ENCODE measurements around the gene CRACR2A.

The CRACR2A gene

DNA sequence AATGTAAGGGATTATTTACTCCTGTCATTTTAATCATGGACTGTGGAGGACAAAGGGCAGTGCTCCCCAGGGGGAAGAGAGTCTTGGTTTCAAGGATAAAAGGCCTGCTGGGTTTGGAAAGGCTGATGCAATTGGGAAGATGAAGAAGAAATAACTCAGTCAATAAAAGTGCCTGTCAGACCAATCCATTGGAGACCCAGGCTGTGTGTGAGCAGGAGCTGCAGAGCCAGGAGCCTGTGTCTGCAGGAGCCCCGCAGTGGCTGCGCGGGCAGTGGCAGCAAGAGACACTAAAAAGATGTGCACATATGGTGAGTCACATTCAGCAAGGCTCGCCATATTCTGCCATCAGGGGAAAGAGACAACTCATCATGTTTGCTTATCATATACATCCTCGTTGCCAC lies 90.4 kb downstream of the CRACR2A start:
- in situ Hi-C loops (cut with HindIII; ENCODE audit: low sequenced_read_pairs): no loop called here
- DNase-seq (ENCODE audit: low read depth, low spot score): peak; percentile 16
- no peak overlapping the region for H3K4me3 ChIP-seq (ENCODE audit: low read depth, low read length)
- TF ChIP-seq, protein P1, sequence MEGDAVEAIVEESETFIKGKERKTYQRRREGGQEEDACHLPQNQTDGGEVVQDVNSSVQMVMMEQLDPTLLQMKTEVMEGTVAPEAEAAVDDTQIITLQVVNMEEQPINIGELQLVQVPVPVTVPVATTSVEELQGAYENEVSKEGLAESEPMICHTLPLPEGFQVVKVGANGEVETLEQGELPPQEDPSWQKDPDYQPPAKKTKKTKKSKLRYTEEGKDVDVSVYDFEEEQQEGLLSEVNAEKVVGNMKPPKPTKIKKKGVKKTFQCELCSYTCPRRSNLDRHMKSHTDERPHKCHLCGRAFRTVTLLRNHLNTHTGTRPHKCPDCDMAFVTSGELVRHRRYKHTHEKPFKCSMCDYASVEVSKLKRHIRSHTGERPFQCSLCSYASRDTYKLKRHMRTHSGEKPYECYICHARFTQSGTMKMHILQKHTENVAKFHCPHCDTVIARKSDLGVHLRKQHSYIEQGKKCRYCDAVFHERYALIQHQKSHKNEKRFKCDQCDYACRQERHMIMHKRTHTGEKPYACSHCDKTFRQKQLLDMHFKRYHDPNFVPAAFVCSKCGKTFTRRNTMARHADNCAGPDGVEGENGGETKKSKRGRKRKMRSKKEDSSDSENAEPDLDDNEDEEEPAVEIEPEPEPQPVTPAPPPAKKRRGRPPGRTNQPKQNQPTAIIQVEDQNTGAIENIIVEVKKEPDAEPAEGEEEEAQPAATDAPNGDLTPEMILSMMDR (IDR thresholded peaks at IDR 0.05; ENCODE audit: low read depth, low read length): no peak

DNA sequence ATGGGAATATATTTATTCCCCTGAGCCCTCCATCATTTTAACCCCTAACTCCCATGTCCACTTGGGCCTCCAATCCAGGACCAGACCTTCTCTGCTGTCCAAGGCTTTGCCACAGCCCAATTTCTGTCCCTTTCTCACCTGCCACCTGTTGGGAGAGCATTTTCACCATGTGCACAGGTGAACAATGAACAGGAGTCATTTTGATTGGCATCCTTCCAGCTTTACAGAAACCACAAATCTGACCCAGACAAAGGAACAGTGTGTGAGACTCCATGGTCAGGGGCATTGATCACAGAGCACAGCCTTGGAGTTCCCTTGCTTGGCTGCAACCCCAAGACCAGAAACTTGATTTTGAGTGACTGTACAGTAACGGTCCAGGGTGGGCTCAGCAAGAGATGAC lies 91.9 kb downstream of the CRACR2A start:
- DNase-seq (ENCODE audit: low read depth, low spot score): no peak
- no peak overlapping the region for H3K4me3 ChIP-seq (ENCODE audit: low read depth, low read length)
- TF ChIP-seq, protein P1 (IDR thresholded peaks at IDR 0.05; ENCODE audit: low read depth, low read length): no peak
- in situ Hi-C loops (cut with HindIII; ENCODE audit: low sequenced_read_pairs): no loop called here

DNA sequence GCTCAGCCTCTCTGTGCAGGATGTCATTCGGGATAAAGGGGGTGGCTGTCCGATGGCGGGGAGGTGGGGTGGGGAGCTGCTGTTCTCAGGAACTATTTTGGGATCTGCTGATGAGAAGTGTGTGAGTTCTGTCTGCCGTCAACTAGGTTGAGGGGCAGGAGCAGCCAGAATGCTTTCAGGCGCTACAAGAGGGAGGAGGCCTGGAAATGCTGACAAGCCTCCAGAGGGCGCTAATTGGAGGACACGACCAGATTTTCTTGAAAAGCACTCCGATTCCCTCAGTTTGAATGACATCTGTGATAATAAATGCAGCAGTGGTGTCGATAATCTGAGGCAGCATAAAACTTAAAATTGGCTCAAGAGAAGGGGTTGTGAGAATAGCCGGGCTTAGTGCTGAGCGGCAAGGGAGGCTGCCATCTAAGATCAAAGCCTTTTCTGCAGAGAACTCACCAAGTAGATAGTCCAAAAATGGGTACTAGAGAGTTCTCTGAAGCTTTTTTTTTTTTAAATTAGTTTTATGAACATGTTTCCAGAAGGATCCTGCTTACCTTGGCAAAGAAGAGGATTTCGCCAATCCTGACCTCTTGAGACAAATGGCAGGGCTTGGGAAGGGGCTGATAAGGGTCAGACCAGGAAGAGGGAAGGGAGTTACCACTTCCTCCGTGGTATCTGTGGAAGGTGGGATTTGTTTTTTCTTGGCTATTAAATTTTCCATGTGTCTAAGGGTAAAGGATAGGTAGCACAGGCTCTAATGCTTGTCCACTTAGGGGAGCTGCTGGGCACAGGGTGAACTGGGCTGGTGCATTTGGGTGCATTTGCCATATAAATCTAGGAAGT lies 94.4 kb downstream of the CRACR2A start:
- TF ChIP-seq, protein P1 (IDR thresholded peaks at IDR 0.05; ENCODE audit: low read depth, low read length): peak; percentile 61
- H3K4me3 ChIP-seq (ENCODE audit: low read depth, low read length): no peak overlapping the region
- DNase-seq (ENCODE audit: low read depth, low spot score): no peak

DNA sequence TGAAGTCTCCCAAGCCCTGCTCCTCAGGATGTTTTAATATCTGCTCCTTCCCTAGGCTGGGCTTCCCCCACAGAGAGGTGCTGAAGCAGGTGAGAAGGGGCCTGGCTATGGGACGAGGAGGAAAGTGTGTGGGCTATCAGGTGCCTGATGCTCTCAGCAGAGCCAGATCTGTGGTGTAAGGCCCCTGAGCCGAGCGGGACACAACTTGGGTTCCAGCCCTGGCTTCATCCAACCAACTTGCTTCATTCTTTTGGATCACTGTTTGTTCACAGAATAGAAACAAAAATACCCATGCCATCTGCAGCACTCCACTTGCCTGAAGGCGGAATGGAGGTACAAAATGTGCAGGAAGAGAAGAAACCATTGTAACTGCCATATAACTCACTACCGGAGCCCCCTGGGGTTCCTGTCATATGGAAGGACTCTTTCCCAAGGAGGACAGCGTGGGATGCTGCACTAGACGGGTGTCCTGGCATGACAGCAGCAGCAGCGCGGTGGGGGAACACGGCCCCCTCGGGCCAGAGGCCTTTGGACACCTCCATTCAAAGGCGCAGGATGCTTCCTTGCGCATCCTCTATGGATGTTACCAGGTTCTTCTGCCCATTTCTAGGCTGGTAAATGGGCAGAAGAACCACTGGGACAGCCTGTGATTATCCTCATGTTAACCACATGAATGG lies 95.8 kb downstream of the CRACR2A start:
- in situ Hi-C loops (cut with HindIII; ENCODE audit: low sequenced_read_pairs): no loop called here
- H3K4me3 ChIP-seq (ENCODE audit: low read depth, low read length): no peak overlapping the region
- DNase-seq (ENCODE audit: low read depth, low spot score): no peak
- TF ChIP-seq, protein P1 (IDR thresholded peaks at IDR 0.05; ENCODE audit: low read depth, low read length): no peak

More for the DNA sequence above, 94.4 kb downstream of the CRACR2A start:
- in situ Hi-C loops (cut with HindIII; ENCODE audit: low sequenced_read_pairs): no loop called here

DNA sequence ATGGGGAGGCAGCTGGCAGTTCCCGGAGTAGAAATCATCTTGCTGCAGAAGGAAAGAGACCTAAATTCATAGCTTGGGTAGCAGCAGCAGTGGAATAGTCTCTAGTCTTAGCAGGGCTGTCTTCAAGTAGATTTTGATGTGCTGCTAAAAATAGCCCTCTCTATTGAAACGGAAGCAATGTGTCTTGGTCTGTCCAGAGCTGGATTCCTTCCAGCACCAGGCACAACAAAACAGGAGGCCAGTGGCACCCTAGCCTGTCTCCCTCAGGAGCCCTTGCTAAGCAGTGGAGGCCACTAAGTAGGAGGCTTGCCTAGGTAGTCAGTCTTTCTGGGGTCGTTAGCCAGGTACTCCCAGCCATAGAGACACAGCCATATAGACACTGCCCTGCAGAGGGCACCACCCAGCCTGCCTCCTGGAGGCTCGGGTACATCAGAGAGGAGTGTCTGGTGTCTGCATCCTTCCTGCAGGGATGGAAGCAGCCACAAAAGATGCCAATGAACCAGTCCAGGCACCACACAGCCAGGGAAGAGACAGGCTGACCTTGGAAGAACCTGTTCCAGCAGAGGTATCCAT lies 97.5 kb downstream of the CRACR2A start:
- TF ChIP-seq, protein P1 (IDR thresholded peaks at IDR 0.05; ENCODE audit: low read depth, low read length): peak; percentile 43
- no peak for DNase-seq (ENCODE audit: low read depth, low spot score)
- no peak overlapping the region for H3K4me3 ChIP-seq (ENCODE audit: low read depth, low read length)
- in situ Hi-C loops (cut with HindIII; ENCODE audit: low sequenced_read_pairs): no loop called here

DNA sequence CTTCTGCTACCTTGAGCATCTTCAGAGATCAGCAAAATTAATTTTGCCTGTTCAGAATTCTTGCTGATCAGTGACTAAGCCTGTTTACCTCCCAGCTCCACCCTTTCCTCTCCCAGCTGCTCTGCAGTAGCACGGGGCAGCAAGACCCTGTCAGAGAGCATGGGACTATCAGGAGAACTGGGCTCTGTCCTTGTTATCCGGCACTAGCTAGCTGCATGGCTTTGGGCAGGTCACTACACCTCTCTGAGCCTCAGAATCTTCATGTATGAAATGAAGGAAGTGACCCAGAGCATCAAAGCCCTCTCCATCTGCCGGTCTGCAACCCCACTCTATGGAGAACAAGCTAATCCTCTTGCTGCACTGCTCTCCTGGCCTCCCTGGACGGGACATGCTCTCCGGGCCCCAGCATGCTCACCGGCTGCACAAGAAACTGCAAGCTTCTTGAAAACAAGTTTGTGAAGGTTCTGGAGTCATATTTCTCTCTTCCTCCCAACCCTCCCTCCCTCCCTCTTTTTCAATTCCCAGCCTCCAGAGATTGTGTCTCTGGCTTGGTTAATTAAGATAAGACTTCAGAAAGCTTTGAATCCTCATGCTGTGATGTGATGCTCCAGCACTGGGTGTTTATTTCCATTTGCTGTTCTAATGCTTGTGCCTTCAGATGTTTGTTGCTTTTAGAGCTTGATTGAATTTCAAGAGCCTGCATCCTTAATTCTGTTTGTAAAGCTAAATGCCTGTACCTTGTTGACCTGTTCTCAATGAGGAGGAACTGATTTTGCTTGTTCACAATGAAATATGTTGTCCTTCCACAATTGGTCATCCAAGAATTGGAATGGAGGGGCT lies 101.1 kb downstream of the CRACR2A start:
- TF ChIP-seq, protein P1 (IDR thresholded peaks at IDR 0.05; ENCODE audit: low read depth, low read length): no peak
- in situ Hi-C loops (cut with HindIII; ENCODE audit: low sequenced_read_pairs): no loop called here
- H3K4me3 ChIP-seq (ENCODE audit: low read depth, low read length): no peak overlapping the region
- DNase-seq (ENCODE audit: low read depth, low spot score): peak; percentile 6

All from astrocyte of the spinal cord (primary cell).